H9 (cell line): ENCODE measurements around the gene CEP63. TPM values are rescaled to one million over a fixed set of nuclear protein-coding genes. Genes with fewer than 3 reads are reported as not detected.

Source experiments
- DNase-seq: peaks from one replicate; pipeline ENCODE4 v3.0.0-alpha.2; 2017
- H2AFZ ChIP-seq: one replicate; pipeline ENCODE4 v1.6.1; 2013; ENCODE audit warnings: mild to moderate bottlenecking, low read length, control low read depth, moderate library complexity
- H2AK5ac ChIP-seq: 2 replicates; pipeline ENCODE4 v1.6.1; 2013; ENCODE audit warnings: low read length, control low read depth, mixed read lengths; ENCODE audit not compliant: insufficient read length
- H2BK120ac ChIP-seq: one replicate; pipeline ENCODE4 v1.6.1; 2013; ENCODE audit warnings: low read depth, mild to moderate bottlenecking, low read length, control low read depth, inconsistent platforms; ENCODE audit not compliant: poor library complexity, severe bottlenecking
- H2BK12ac ChIP-seq: 2 replicates; pipeline ENCODE4 v1.6.1; 2013; ENCODE audit warnings: low read length, control low read depth, mixed read lengths, low read depth; ENCODE audit not compliant: insufficient read length
- H2BK15ac ChIP-seq: 2 replicates; pipeline ENCODE4 v1.6.1; 2013; ENCODE audit warnings: low read depth, low read length, control low read depth
- H2BK20ac ChIP-seq: one replicate; pipeline ENCODE4 v1.6.1; 2013; ENCODE audit warnings: low read depth, mild to moderate bottlenecking, low read length, control low read depth, inconsistent platforms; ENCODE audit not compliant: poor library complexity, severe bottlenecking
- H2BK5ac ChIP-seq: 2 replicates; pipeline ENCODE4 v1.6.1; 2013; ENCODE audit warnings: low read length, control low read depth, mixed read lengths; ENCODE audit not compliant: insufficient read length
- H3K14ac ChIP-seq: 2 replicates; pipeline ENCODE4 v1.6.1; 2013; ENCODE audit warnings: low read length, control low read depth; ENCODE audit not compliant: insufficient read depth
- H3K18ac ChIP-seq: 2 replicates; pipeline ENCODE4 v1.6.1; 2013; ENCODE audit warnings: low read depth, mild to moderate bottlenecking, mixed read lengths, low read length, control low read depth; ENCODE audit not compliant: insufficient read length
- H3K23ac ChIP-seq: 2 replicates; pipeline ENCODE4 v1.6.1; 2013; ENCODE audit warnings: low read length, control low read depth, mixed read lengths, low read depth; ENCODE audit not compliant: insufficient read length
- H3K23me2 ChIP-seq: 2 replicates; pipeline ENCODE4 v1.6.1; 2013; ENCODE audit warnings: low read depth, mild to moderate bottlenecking, mixed read lengths, low read length, control low read depth; ENCODE audit not compliant: insufficient read length, poor library complexity, severe bottlenecking
- H3K27ac ChIP-seq: 2 replicates; pipeline ENCODE4 v1.5.1; 2013; ENCODE audit warnings: low read length, control low read depth, mixed read lengths, low read depth; ENCODE audit not compliant: insufficient read length
- H3K27me3 ChIP-seq: 2 replicates; pipeline ENCODE4 v1.6.1; 2013; ENCODE audit warnings: low read length, control low read depth, inconsistent platforms; ENCODE audit not compliant: insufficient read depth
- H3K4ac ChIP-seq: 2 replicates; pipeline ENCODE4 v1.6.1; 2013; ENCODE audit warnings: low read depth, mild to moderate bottlenecking, control low read depth, inconsistent platforms, low read length, moderate library complexity
- H3K4me1 ChIP-seq: 2 replicates; pipeline ENCODE4 v1.6.1; 2013; ENCODE audit warnings: low read length, control low read depth, inconsistent platforms; ENCODE audit not compliant: insufficient read depth
- H3K4me2 ChIP-seq: 2 replicates; pipeline ENCODE4 v1.6.1; 2013; ENCODE audit warnings: low read length, control low read depth, mixed read lengths; ENCODE audit not compliant: insufficient read length, insufficient read depth
- H3K56ac ChIP-seq: 2 replicates; pipeline ENCODE4 v1.6.1; 2013; ENCODE audit warnings: low read depth, mild to moderate bottlenecking, mixed read lengths, low read length, control low read depth; ENCODE audit not compliant: insufficient read length
- H3K79me1 ChIP-seq: 2 replicates; pipeline ENCODE4 v1.6.1; 2013; ENCODE audit warnings: low read depth, mild to moderate bottlenecking, moderate library complexity, low read length, control low read depth, inconsistent platforms; ENCODE audit not compliant: insufficient read depth, poor library complexity, severe bottlenecking
- H3K79me2 ChIP-seq: 2 replicates; pipeline ENCODE4 v1.6.1; 2013; ENCODE audit warnings: low read length, control low read depth, inconsistent platforms; ENCODE audit not compliant: insufficient read depth
- H3K9ac ChIP-seq: 2 replicates; pipeline ENCODE4 v1.6.1; 2013; ENCODE audit warnings: low read length, control low read depth, mixed read lengths; ENCODE audit not compliant: insufficient read length; ENCODE audit errors: extremely low read depth
- H3K9me3 ChIP-seq: one replicate; pipeline ENCODE4 v1.6.1; 2013; ENCODE audit warnings: low read depth, low read length, inconsistent platforms; ENCODE audit not compliant: control insufficient read depth
- H3T11ph ChIP-seq: one replicate; pipeline ENCODE4 v1.6.1; 2013; ENCODE audit warnings: mild to moderate bottlenecking, low read length, control low read depth, inconsistent platforms
- H4K20me1 ChIP-seq: one replicate; pipeline ENCODE4 v1.6.1; 2013; ENCODE audit not compliant: control insufficient read depth, insufficient read length, insufficient read depth
- H4K5ac ChIP-seq: 2 replicates; pipeline ENCODE4 v1.6.1; 2013; ENCODE audit warnings: low read depth, mild to moderate bottlenecking, mixed read lengths, low read length, control low read depth; ENCODE audit not compliant: insufficient read length
- H4K8ac ChIP-seq: replicated peaks from 2 replicates; pipeline ENCODE4 v1.6.1; 2013; ENCODE audit warnings: low read length, control low read depth, mixed read lengths, low read depth; ENCODE audit not compliant: insufficient read length
- H4K91ac ChIP-seq: 2 replicates; pipeline ENCODE4 v1.6.1; 2013; ENCODE audit warnings: low read depth, mild to moderate bottlenecking, moderate library complexity, mixed read lengths, low read length, control low read depth; ENCODE audit not compliant: insufficient read length
- H3K27ac Mint-ChIP-seq, 3 experiments: 2 replicates in 2 of 3; 3 replicates in 1 of 3; pipeline ENCODE4 v1.8.0; 2020 to 2021; ENCODE audit warnings: mixed read lengths in 3 of 3, mild to moderate bottlenecking in 1 of 3, moderate library complexity in 1 of 3
- H3K27me3 Mint-ChIP-seq: 2 replicates; pipeline ENCODE4 v1.8.0; 2021; ENCODE audit warnings: low read depth, mild to moderate bottlenecking, moderate library complexity, mixed read lengths
- H3K36me3 Mint-ChIP-seq, 3 experiments: 2 replicates in 2 of 3; 3 replicates in 1 of 3; pipeline ENCODE4 v1.8.0; 2020 to 2021; ENCODE audit warnings: low read depth in 3 of 3, mixed read lengths in 3 of 3; ENCODE audit not compliant: insufficient read depth in 1 of 3
- H3K4me1 Mint-ChIP-seq, 2 experiments: 2 replicates each; pipeline ENCODE4 v1.8.0; 2020; ENCODE audit warnings: mixed read lengths in 2 of 2
- H3K4me3 Mint-ChIP-seq, 2 experiments: 2 replicates in 1 of 2; 3 replicates in 1 of 2; pipeline ENCODE4 v1.8.0; 2020 to 2021; ENCODE audit warnings: mild to moderate bottlenecking in 2 of 2, mixed read lengths in 2 of 2, moderate library complexity in 1 of 2
- H3K9me3 Mint-ChIP-seq, 2 experiments: 2 replicates in 1 of 2; 3 replicates in 1 of 2; pipeline ENCODE4 v1.8.0; 2020; ENCODE audit warnings: mild to moderate bottlenecking in 2 of 2, mixed read lengths in 2 of 2, moderate library complexity in 1 of 2
- WGBS: extraction: QIAGEN DNeasy Blood & Tissue Kit; methylation state at CpG from one replicate; pipeline ENCODE4 v1.1.7; 2013; ENCODE audit warnings: missing lambda C conversion rate, low lambda C conversion rate, mixed read lengths; ENCODE audit not compliant: insufficient read length; ENCODE audit errors: extremely low coverage; 5-methylcytosine and 5-hydroxymethylcytosine counted together
- total RNA-seq: library from RNA; stranded (reverse); gene quantifications from 2 replicates; pipeline ENCODE4 v1.2.1, GENCODE V29; 2021
- TF ChIP-seq, protein P1 (sequence below): fragments of 200-600 bp; sonication (generic); conservative IDR thresholded peaks from 3 replicates; pipeline ENCODE4 v1.8.0; 2021; ENCODE audit warnings: antibody characterized with exemption, mild to moderate bottlenecking

Gene CEP63
- total RNA-seq, 1 experiment from 2014 or later, result 16.2 TPM

- Histone ChIP-seq H3K14ac (no peak overlapping the region), H3K9ac (no peak overlapping the region), H3K23me2 (no peaks in the 10 kb centered on the region), H3K4ac (no peak overlapping the region), H2BK12ac (no peak overlapping the region), H2BK120ac (no peak overlapping the region), H2AK5ac (no peak overlapping the region), H3K4me1 (no peaks in the 10 kb centered on the region), H4K91ac (no peak overlapping the region), H3T11ph (no peak overlapping the region), H3K27ac (no peak overlapping the region), H3K56ac (no peak overlapping the region), H3K4me2 (no peak overlapping the region), H2AFZ (no peak overlapping the region), H3K23ac (no peak overlapping the region), H4K20me1 (no peaks in the 10 kb centered on the region), H2BK20ac (no peak overlapping the region), H2BK5ac (no peak overlapping the region), H4K8ac (no peak overlapping the region), H2BK15ac (no peak overlapping the region), H3K27me3 (no peaks in the 10 kb centered on the region), H3K9me3 (no peaks in the 10 kb centered on the region), H3K18ac (no peak overlapping the region), H4K5ac (no peak overlapping the region), H3K79me1 (no peaks in the 10 kb centered on the region), H3K79me2 (no peaks in the 10 kb centered on the region)
- no peak for DNase-seq
- Mint-ChIP-seq H3K27ac (no peak overlapping the region), H3K9me3 (peaks cover 7 to 10% of the 10 kb centered on the region in 2 experiments; a peak in 4 of 5 replicates), H3K36me3 (peaks cover 0 to 8% (median 0%) of the 10 kb centered on the region in 3 experiments; a peak in 1 of 7 replicates), H3K27me3 (peaks cover 17% of the 10 kb centered on the region), H3K4me1 (peaks cover 0 to 3% of the 10 kb centered on the region in 2 experiments; a peak in 2 of 4 replicates), H3K4me3 (no peak overlapping the region)
- WGBS, result no CpG with 5 or more reads among the region's 2 CpGs
- TF ChIP-seq, protein P1, sequence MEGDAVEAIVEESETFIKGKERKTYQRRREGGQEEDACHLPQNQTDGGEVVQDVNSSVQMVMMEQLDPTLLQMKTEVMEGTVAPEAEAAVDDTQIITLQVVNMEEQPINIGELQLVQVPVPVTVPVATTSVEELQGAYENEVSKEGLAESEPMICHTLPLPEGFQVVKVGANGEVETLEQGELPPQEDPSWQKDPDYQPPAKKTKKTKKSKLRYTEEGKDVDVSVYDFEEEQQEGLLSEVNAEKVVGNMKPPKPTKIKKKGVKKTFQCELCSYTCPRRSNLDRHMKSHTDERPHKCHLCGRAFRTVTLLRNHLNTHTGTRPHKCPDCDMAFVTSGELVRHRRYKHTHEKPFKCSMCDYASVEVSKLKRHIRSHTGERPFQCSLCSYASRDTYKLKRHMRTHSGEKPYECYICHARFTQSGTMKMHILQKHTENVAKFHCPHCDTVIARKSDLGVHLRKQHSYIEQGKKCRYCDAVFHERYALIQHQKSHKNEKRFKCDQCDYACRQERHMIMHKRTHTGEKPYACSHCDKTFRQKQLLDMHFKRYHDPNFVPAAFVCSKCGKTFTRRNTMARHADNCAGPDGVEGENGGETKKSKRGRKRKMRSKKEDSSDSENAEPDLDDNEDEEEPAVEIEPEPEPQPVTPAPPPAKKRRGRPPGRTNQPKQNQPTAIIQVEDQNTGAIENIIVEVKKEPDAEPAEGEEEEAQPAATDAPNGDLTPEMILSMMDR, result no peak
Measured at GRCh38 chr3:134441821-134442220, 44.0 kb upstream of the CEP63 start.
